Embryonic facial prominence (tissue), 1 donor: ENCODE results near the gene GPR39.

ENCODE experiments used
- DNase-seq: peaks from one replicate; pipeline ENCODE4 v3.0.0-alpha.2; 2016; ENCODE audit errors: extremely low spot score

The GPR39 gene

GRCh38 chr2:132566379-132566778, 149.8 kb downstream of the GPR39 start:
- DNase-seq, result no peak

GRCh38 chr2:132567682-132568081, 151.1 kb downstream of the GPR39 start:
- DNase-seq, result no peak

GRCh38 chr2:132568656-132569055, 152.1 kb downstream of the GPR39 start:
- DNase-seq, result no peak

GRCh38 chr2:132573444-132574007, 156.9 kb downstream of the GPR39 start:
- DNase-seq, result no peak

- DNase-seq, result no peak
Observed at GRCh38 chr2:132577686-132578085, 161.1 kb downstream of the GPR39 start.

- no peak for DNase-seq
Observed at GRCh38 chr2:132581591-132581990, 165.0 kb downstream of the GPR39 start.

- no peak for DNase-seq
Observed at GRCh38 chr2:132581991-132582738, 165.6 kb downstream of the GPR39 start.

GRCh38 chr2:132583666-132584360, 167.2 kb downstream of the GPR39 start:
- DNase-seq, result no peak

GRCh38 chr2:132584976-132585817, 168.6 kb downstream of the GPR39 start:
- no peak for DNase-seq

- DNase-seq, result no peak
Observed at GRCh38 chr2:132586101-132586511, 169.5 kb downstream of the GPR39 start.

GRCh38 chr2:132586835-132587234, 170.2 kb downstream of the GPR39 start:
- DNase-seq, result no peak

GRCh38 chr2:132588576-132588975, 172.0 kb downstream of the GPR39 start:
- no peak for DNase-seq

- DNase-seq, result no peak
Observed at GRCh38 chr2:132589111-132589830, 172.7 kb downstream of the GPR39 start.

GRCh38 chr2:132589966-132590365, 173.4 kb downstream of the GPR39 start:
- DNase-seq, result no peak

GRCh38 chr2:132593171-132593570, 176.6 kb downstream of the GPR39 start:
- no peak for DNase-seq

GRCh38 chr2:132595186-132595585, 178.6 kb downstream of the GPR39 start:
- no peak for DNase-seq

GRCh38 chr2:132595693-132596092, 179.1 kb downstream of the GPR39 start:
- no peak for DNase-seq

GRCh38 chr2:132597166-132597565, 180.6 kb downstream of the GPR39 start:
- no peak for DNase-seq

GRCh38 chr2:132597831-132598230, 181.2 kb downstream of the GPR39 start:
- DNase-seq, result no peak

GRCh38 chr2:132598536-132598935, 181.9 kb downstream of the GPR39 start:
- DNase-seq, result no peak

- no peak for DNase-seq
Observed at GRCh38 chr2:132599556-132599955, 183.0 kb downstream of the GPR39 start.
